HepG2 (cell line): ENCODE results near the gene CSNK1D. TPM values are rescaled to one million over a fixed set of nuclear protein-coding genes. Genes with fewer than 3 reads are reported as not detected.

Source experiments
- ASH2L ChIP-seq: fragments of 300-600, 200-600 bp; sonication (generic); IDR thresholded peaks from 2 replicates; pipeline ENCODE4 v1.7.0; 2017; ENCODE audit warnings: low read depth, mild to moderate bottlenecking, moderate library complexity, mixed read lengths, low read length; ENCODE audit not compliant: insufficient read length
- HCFC1 ChIP-seq: fragments of 150-350 bp; IDR thresholded peaks from 2 replicates; pipeline ENCODE4 v1.6.1; 2014; ENCODE audit warnings: low read depth, low read length
- HMG20A ChIP-seq: IDR thresholded peaks from 2 replicates; pipeline ENCODE4 v1.6.1; 2016; ENCODE audit warnings: borderline replicate concordance
- NFE2L1 ChIP-seq: sonication (generic); formaldehyde crosslinking; IDR thresholded peaks from 2 replicates; pipeline ENCODE4 v1.4.0; 2020; ENCODE audit warnings: missing genetic modification reagents, mild to moderate bottlenecking, borderline replicate concordance
- SAP130 ChIP-seq: IDR thresholded peaks from 2 replicates; pipeline ENCODE4 v1.6.1; 2016; ENCODE audit warnings: low read depth
- SNRNP70 ChIP-seq: fragments of 200-400 bp; formaldehyde crosslinking; IDR thresholded peaks from 2 replicates; pipeline ENCODE4 v1.6.1; 2017; ENCODE audit warnings: mild to moderate bottlenecking, low read depth, low read length, moderate library complexity
- ZNF343 ChIP-seq: sonication (generic); formaldehyde crosslinking; IDR thresholded peaks from 2 replicates; pipeline ENCODE4 v1.4.0; 2020; ENCODE audit warnings: mild to moderate bottlenecking, missing genetic modification reagents
- ZNF558 ChIP-seq: sonication (generic); formaldehyde crosslinking; IDR thresholded peaks from 2 replicates; pipeline ENCODE4 v1.9.0; 2022; ENCODE audit warnings: mild to moderate bottlenecking, missing genetic modification reagents, borderline replicate concordance
- ZNF562 ChIP-seq: sonication (generic); formaldehyde crosslinking; IDR thresholded peaks from 2 replicates; pipeline ENCODE4 v1.8.0; 2022; ENCODE audit warnings: missing genetic modification reagents, borderline replicate concordance
- ZNF574 ChIP-seq: sonication (generic); formaldehyde crosslinking; IDR thresholded peaks from 2 replicates; pipeline ENCODE4 v1.4.0; 2020; ENCODE audit warnings: missing genetic modification reagents
- ZNF615 ChIP-seq: sonication (generic); formaldehyde crosslinking; IDR thresholded peaks from 2 replicates; pipeline ENCODE4 v1.5.0; 2020; ENCODE audit warnings: mild to moderate bottlenecking, missing genetic modification reagents, borderline replicate concordance
- ZNF780A ChIP-seq: sonication (generic); formaldehyde crosslinking; IDR thresholded peaks from 2 replicates; pipeline ENCODE4 v1.8.0; 2022; ENCODE audit warnings: mild to moderate bottlenecking, missing genetic modification reagents, moderate library complexity
- ZNF883 ChIP-seq: sonication (generic); formaldehyde crosslinking; IDR thresholded peaks from 2 replicates; pipeline ENCODE4 v1.5.1; 2020; ENCODE audit warnings: mild to moderate bottlenecking, missing genetic modification reagents; ENCODE audit errors: not compliant biosample characterization
- polyA plus RNA-seq, 8 experiments: library from polyadenylated mRNA; depleted of rRNA in 3 of 8; stranded (reverse) in 7 of 8; unstranded in 1 of 8; fragments of >200 nt; fragmentation: Illumina TruSeq in 4 of 8; extraction: Trizol in 4 of 8; gene quantifications; 2 replicates each; pipeline versions ENCODE4 v1.2.1 to v1.2.3, GENCODE V29; 2011 to 2016; ENCODE audit warnings: low read depth in 4 of 8, missing spikeins in 1 of 8, mixed read lengths in 1 of 8; ENCODE audit not compliant: insufficient read depth in 1 of 8
- total RNA-seq, 5 experiments: library from RNA; depleted of rRNA; stranded (reverse); fragments of >200 nt; fragmentation: Illumina TruSeq; extraction: Trizol; gene quantifications; 2 replicates each; pipeline ENCODE4 v1.2.3, GENCODE V29; 2016; ENCODE audit warnings: low read depth in 1 of 5
- TF ChIP-seq, protein P1 (sequence below): sonication (generic); formaldehyde crosslinking; IDR thresholded peaks from 2 replicates; pipeline ENCODE4 v1.4.0; 2020; ENCODE audit warnings: missing genetic modification reagents
- TF ChIP-seq, protein P2 (sequence below): sonication (generic); formaldehyde crosslinking; IDR thresholded peaks from 2 replicates; pipeline ENCODE4 v1.4.0; 2020; ENCODE audit warnings: missing genetic modification reagents

The CSNK1D gene
- total and polyA plus RNA-seq, 2 of the 13 experiments (the other 11 are each of a cell fraction or from before 2014, with no cell fraction given) = 31.5 to 128 TPM

GRCh38 chr17:82231562-82232321 is 41.8 kb downstream of the CSNK1D start (continued):
- TF ChIP-seq, protein P1, sequence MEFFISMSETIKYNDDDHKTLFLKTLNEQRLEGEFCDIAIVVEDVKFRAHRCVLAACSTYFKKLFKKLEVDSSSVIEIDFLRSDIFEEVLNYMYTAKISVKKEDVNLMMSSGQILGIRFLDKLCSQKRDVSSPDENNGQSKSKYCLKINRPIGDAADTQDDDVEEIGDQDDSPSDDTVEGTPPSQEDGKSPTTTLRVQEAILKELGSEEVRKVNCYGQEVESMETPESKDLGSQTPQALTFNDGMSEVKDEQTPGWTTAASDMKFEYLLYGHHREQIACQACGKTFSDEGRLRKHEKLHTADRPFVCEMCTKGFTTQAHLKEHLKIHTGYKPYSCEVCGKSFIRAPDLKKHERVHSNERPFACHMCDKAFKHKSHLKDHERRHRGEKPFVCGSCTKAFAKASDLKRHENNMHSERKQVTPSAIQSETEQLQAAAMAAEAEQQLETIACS = 0 out of 2 replicates have a peak, but pooled peaks have one; percentile 42
- TF ChIP-seq HCFC1 = no peak
- TF ChIP-seq NFE2L1 (CRISPR knock-in tag) = 0 out of 2 replicates have a peak, but pooled peaks have one; percentile 43
- TF ChIP-seq HMG20A (CRISPR knock-in tag) = peak; percentile 61; the same call in 1 of the 2 replicates
- TF ChIP-seq ZNF343 = peak; percentile 99
- TF ChIP-seq ZNF562 = no peak
- TF ChIP-seq ZNF780A (CRISPR knock-in tag) = no peak
- peak; percentile 10 for TF ChIP-seq ZNF883 (CRISPR knock-in tag)
- TF ChIP-seq ZNF574 (CRISPR knock-in tag) = peak; percentile 89
- TF ChIP-seq SAP130 (CRISPR knock-in tag) = peak; percentile 96
- no peak for TF ChIP-seq ZNF615 (CRISPR knock-in tag)
- TF ChIP-seq ASH2L = peak; percentile 60
- TF ChIP-seq, protein P2, sequence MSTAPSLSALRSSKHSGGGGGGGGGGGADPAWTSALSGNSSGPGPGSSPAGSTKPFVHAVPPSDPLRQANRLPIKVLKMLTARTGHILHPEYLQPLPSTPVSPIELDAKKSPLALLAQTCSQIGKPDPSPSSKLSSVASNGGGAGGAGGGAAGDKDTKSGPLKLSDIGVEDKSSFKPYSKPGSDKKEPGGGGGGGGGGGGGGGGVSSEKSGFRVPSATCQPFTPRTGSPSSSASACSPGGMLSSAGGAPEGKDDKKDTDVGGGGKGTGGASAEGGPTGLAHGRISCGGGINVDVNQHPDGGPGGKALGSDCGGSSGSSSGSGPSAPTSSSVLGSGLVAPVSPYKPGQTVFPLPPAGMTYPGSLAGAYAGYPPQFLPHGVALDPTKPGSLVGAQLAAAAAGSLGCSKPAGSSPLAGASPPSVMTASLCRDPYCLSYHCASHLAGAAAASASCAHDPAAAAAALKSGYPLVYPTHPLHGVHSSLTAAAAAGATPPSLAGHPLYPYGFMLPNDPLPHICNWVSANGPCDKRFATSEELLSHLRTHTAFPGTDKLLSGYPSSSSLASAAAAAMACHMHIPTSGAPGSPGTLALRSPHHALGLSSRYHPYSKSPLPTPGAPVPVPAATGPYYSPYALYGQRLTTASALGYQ = peak; percentile 82; the same call in 1 of the 2 replicates
- TF ChIP-seq ZNF558 (CRISPR knock-in tag) = peak; percentile 86
- no peak for TF ChIP-seq SNRNP70
